ENCODE data around the gene GSDME. TPM values are rescaled to one million over a fixed set of nuclear protein-coding genes. Genes with fewer than 3 reads are reported as not detected.

Gene GSDME
- total RNA-seq, 4 donors from 2014 or later: 14.0 to 177 (median 135) TPM

DNA sequence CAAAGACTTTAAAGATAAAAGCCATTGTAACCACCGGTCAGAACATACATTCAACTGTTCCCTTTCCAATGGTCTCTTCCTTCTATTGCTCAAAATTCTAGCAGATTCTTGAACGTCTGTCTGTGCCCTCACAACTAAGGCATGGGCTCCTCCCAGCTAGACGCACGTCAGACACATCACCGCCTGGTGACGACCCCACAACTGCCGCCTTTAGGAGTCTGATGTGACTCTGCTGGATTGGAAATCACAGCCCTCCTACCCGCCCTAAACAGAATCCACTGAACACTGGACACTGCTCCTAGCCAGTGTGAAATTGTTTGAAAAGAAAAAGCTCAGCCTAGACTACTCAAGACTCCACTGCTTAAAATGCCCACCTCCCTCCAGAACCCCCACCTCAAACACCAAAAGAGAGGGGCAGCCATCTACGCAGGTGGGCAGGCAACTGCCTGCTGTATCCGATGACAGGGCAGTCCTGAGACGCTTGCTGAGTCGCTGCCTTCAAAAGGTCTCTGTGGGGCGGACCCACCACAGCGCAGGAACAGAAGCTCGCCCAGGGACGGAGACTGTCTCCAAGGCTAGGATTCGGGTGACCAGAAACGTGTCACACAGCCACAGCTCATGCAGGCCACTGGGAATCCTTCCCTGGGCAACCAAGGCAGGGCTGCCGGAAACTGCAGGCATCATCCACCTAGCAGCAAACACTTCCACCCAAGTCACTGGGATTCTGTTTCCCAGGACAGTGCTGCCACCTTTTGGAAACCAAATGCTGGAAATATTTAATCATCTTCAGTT, 34.7 kb downstream of the GSDME start:
- Histone ChIP-seq H3K36me3 (no peaks in the 10 kb centered on the region), H3K27me3 (no peaks in the 10 kb centered on the region), H3K9me3 (no peaks in the 10 kb centered on the region), H3K4me1 (peaks cover 0 to 9% (median 0%) of the 10 kb centered on the region in 4 donors), H3K27ac (no peak overlapping the region), H3K4me3 (no peak overlapping the region)
- peak in 1 of 3 donors; percentile 9 for DNase-seq
- TF ChIP-seq, protein P1, sequence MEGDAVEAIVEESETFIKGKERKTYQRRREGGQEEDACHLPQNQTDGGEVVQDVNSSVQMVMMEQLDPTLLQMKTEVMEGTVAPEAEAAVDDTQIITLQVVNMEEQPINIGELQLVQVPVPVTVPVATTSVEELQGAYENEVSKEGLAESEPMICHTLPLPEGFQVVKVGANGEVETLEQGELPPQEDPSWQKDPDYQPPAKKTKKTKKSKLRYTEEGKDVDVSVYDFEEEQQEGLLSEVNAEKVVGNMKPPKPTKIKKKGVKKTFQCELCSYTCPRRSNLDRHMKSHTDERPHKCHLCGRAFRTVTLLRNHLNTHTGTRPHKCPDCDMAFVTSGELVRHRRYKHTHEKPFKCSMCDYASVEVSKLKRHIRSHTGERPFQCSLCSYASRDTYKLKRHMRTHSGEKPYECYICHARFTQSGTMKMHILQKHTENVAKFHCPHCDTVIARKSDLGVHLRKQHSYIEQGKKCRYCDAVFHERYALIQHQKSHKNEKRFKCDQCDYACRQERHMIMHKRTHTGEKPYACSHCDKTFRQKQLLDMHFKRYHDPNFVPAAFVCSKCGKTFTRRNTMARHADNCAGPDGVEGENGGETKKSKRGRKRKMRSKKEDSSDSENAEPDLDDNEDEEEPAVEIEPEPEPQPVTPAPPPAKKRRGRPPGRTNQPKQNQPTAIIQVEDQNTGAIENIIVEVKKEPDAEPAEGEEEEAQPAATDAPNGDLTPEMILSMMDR (IDR thresholded peaks at IDR 0.05): peak in 3 of 6 experiments; percentile 29 to 32 (median 30)
- TF ChIP-seq POLR2A (IDR thresholded peaks at IDR 0.05): no peak

DNA sequence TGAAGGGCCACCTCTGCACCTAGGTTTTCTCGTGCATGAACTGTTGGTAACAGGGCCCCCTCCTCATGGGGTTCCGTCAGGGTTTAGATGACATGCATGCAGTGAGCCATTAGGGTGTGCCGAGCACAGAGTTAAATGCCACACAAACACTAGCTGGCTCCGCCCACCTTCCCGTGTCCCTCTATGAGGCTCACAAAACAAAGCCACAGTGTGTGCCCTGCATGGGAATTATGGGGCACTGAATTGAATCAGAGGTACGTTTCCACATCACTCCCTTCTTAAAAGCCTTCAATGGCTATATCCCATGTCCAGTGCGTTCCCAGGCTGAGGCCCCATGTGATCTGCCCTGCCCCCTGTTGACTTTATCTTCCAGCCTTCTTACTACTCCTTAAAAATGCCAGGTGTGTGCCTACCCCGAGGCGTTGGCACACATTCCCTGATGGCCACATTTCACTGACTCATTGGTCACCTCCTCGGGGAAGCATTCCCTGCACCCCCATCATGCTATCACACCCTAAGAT, 35.7 kb downstream of the GSDME start:
- Histone ChIP-seq H3K27me3 (no peaks in the 10 kb centered on the region), H3K4me3 (no peak overlapping the region), H3K9me3 (no peaks in the 10 kb centered on the region), H3K36me3 (peaks cover 0 to 3% (median 0%) of the 10 kb centered on the region in 3 donors), H3K27ac (no peak overlapping the region), H3K4me1 (peaks cover 0 to 9% (median 0%) of the 10 kb centered on the region in 4 donors)
- DNase-seq: peak in 1 of 3 donors; percentile 15
- TF ChIP-seq, protein P1 (IDR thresholded peaks at IDR 0.05): no peak
- no peak for TF ChIP-seq POLR2A (IDR thresholded peaks at IDR 0.05)

DNA sequence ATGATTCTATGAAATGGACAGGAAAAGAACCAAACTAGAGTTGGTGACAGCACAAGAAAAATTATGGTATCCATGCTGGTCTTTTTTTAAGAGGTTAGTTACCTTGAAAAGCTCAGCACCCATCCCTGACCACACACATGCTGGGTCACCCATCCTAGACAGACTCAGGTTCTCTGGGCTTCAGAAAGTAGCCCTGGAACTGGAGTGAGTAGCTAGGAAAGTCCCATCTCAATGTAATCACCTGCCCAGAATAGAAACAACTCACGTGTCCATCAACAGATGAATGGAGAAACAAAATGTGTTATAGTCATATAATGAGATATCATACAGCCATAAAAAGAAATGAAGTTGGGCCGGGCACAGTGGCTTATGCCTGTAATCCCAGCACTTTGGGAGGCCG, 37.0 kb downstream of the GSDME start:
- peaks cover 0 to 3% (median 0%) of the 10 kb centered on the region in 3 donors for H3K36me3 ChIP-seq
- DNase-seq: peak in 1 of 3 donors; percentile 11
- peaks cover 0 to 9% (median 0%) of the 10 kb centered on the region in 4 donors for H3K4me1 ChIP-seq
- H3K4me3 ChIP-seq: no peak overlapping the region
- H3K27ac ChIP-seq: no peak overlapping the region
- no peaks in the 10 kb centered on the region for H3K27me3 ChIP-seq
- H3K9me3 ChIP-seq: no peaks in the 10 kb centered on the region
- TF ChIP-seq POLR2A (IDR thresholded peaks at IDR 0.05): no peak
- TF ChIP-seq, protein P1 (IDR thresholded peaks at IDR 0.05): no peak

DNA sequence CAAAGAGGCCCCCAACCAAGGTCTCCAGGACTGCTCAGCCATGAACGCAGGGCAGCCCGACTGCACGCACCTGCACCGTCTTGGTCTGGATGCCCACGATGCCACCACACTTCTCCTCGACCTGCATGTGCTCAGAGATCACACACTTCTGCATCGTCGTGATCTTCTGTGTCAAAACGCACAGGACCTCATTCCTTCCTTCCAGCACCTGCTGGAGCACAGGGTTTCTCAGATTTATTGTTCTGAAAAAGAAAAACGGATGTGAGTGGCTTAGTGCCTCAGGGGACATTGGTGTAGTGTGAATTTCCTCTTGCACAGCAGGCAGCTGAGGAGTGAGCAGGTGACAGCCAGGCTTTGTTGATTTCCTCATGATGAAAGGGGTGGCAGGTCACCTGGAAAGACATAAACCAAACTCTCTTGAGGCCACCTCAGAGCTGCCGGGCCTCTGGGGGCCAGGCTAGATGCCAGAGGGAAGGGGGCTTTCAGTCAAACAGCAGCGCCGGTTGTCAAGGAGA, 38.2 kb downstream of the GSDME start:
- peaks cover 0 to 9% (median 0%) of the 10 kb centered on the region in 4 donors for H3K4me1 ChIP-seq
- H3K36me3 ChIP-seq: peaks cover 0 to 3% (median 0%) of the 10 kb centered on the region in 3 donors
- H3K4me3 ChIP-seq: no peak overlapping the region
- peak overlapping the region in 1 of 4 donors; percentile 46 for H3K27ac ChIP-seq
- TF ChIP-seq, protein P1 (IDR thresholded peaks at IDR 0.05): no peak
- TF ChIP-seq POLR2A (IDR thresholded peaks at IDR 0.05): no peak
- no peaks in the 10 kb centered on the region for H3K9me3 ChIP-seq
- H3K27me3 ChIP-seq: no peaks in the 10 kb centered on the region
- DNase-seq: peak in 2 of 3 donors; percentile 54 to 72

DNA sequence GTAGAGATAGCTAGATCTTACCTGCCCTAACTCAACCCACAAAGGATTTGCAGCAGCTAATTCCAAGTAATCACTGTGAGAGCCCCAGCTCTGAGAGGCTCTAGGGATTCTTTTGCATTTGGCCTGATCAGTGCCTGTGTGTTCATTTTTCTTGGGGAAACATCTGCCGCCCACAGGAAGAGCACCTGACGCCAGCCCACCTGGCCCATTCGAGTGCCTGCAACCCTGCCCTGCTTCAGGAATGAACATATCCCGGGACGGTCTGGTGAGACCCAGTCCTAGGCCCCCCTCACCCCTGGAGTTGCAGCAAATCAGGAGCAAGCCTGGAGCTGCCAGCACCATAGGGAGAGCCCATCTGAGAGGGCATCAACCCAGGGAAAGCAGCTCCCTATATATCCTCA, 38.8 kb downstream of the GSDME start:
- H3K4me3 ChIP-seq: no peak overlapping the region
- peaks cover 0 to 9% (median 0%) of the 10 kb centered on the region in 4 donors for H3K4me1 ChIP-seq
- peaks cover 0 to 3% (median 0%) of the 10 kb centered on the region in 3 donors for H3K36me3 ChIP-seq
- no peak for DNase-seq
- no peak for TF ChIP-seq POLR2A (IDR thresholded peaks at IDR 0.05)
- no peaks in the 10 kb centered on the region for H3K27me3 ChIP-seq
- H3K27ac ChIP-seq: peak overlapping the region in 1 of 4 donors; percentile 46
- H3K9me3 ChIP-seq: no peaks in the 10 kb centered on the region

All from Peyer's patch (tissue), 4 donors.